ENCODE results near the gene AKT3.

GRCh38 chr1:243549791-243550190 is 300.3 kb downstream of the AKT3 start:
- TF ChIP-seq POLR2AphosphoS5 (IDR thresholded peaks at IDR 0.05; ENCODE audit: low read depth, low read length) (no peak), TAF1 (IDR thresholded peaks at IDR 0.05; ENCODE audit: borderline replicate concordance, insufficient read depth, low read length) (no peak)
